ENCODE data around the gene ECPAS. TPM values are rescaled to one million over a fixed set of nuclear protein-coding genes. Genes with fewer than 3 reads are reported as not detected.

Gene ECPAS
- total and polyA plus RNA-seq, 2 donors (not counting 1 experiment from before 2014, with no cell fraction given): 12.9 to 69.5 TPM

- no peaks in the 10 kb centered on the region for H3K9me3 Mint-ChIP-seq (ENCODE audit: insufficient read depth)
- Histone ChIP-seq H3K4me3 (ENCODE audit: control extremely low read depth in 1 of 5, extremely low read depth in 1 of 5, insufficient read depth in 1 of 5, low read depth in 2 of 5, low read length in 4 of 5) (no peak overlapping the region), H3K27ac (ENCODE audit: low read length in 2 of 2) (no peak overlapping the region), H3K4me1 (ENCODE audit: control insufficient read depth in 2 of 2, insufficient read depth in 2 of 2, low read length in 2 of 2) (no peaks in the 10 kb centered on the region), H3K36me3 (replicated peaks in 1 of 2; ENCODE audit: control extremely low read depth in 1 of 2, control insufficient read depth in 1 of 2, extremely low read depth in 1 of 2, insufficient read depth in 2 of 2, low read length in 1 of 2) (peaks cover 11 to 45% of the 10 kb centered on the region in 2 experiments), H3K4me2 (replicated peaks; ENCODE audit: low read depth, low read length, poor library complexity, severe bottlenecking) (no peak overlapping the region), H4K20me1 (ENCODE audit: control insufficient read depth, insufficient read depth, low read length, poor library complexity, severe bottlenecking) (no peaks in the 10 kb centered on the region), H3K27me3 (replicated peaks in 1 of 4; ENCODE audit: control extremely low read depth in 1 of 4, control insufficient read depth in 3 of 4, insufficient read depth in 4 of 4, low read length in 3 of 4) (no peaks in the 10 kb centered on the region), H2AFZ (ENCODE audit: insufficient read depth, low read depth, low read length, poor library complexity, severe bottlenecking) (no peak overlapping the region), H3K9me3 (ENCODE audit: control extremely low read depth in 1 of 3, control insufficient read depth in 2 of 3, insufficient read depth in 1 of 3, low read length in 2 of 3) (no peaks in the 10 kb centered on the region), H3K9ac (ENCODE audit: low read length) (no peak overlapping the region), H3K79me2 (ENCODE audit: control insufficient read depth, insufficient read depth, low read length) (no peaks in the 10 kb centered on the region)
- no peaks in the 10 kb centered on the region for H3K4me1 Mint-ChIP-seq
- ATAC-seq (ENCODE audit: low read depth) (no peak), DNase-seq (no peak)
- intact Hi-C loops (cut with micrococcal nuclease): no loop called here
- H3K4me3 Mint-ChIP-seq: no peak overlapping the region
- no peaks in the 10 kb centered on the region for H3K27me3 Mint-ChIP-seq
- POLR2A ChIA-PET: no interaction called here
- CTCF ChIA-PET: no interaction called here
- WGBS (ENCODE audit: insufficient coverage): 60% methylated on average over 1 of the region's 2 CpGs
- no peak overlapping the region for H3K27ac Mint-ChIP-seq
- TF ChIP-seq EZH2 (IDR thresholded peaks at IDR 0.05; ENCODE audit: borderline replicate concordance, insufficient read depth, low read depth, low read length, poor library complexity, severe bottlenecking): no peak
- TF ChIP-seq, protein P1, sequence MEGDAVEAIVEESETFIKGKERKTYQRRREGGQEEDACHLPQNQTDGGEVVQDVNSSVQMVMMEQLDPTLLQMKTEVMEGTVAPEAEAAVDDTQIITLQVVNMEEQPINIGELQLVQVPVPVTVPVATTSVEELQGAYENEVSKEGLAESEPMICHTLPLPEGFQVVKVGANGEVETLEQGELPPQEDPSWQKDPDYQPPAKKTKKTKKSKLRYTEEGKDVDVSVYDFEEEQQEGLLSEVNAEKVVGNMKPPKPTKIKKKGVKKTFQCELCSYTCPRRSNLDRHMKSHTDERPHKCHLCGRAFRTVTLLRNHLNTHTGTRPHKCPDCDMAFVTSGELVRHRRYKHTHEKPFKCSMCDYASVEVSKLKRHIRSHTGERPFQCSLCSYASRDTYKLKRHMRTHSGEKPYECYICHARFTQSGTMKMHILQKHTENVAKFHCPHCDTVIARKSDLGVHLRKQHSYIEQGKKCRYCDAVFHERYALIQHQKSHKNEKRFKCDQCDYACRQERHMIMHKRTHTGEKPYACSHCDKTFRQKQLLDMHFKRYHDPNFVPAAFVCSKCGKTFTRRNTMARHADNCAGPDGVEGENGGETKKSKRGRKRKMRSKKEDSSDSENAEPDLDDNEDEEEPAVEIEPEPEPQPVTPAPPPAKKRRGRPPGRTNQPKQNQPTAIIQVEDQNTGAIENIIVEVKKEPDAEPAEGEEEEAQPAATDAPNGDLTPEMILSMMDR (IDR thresholded peaks at IDR 0.05): no peak
These were observed 109.1 kb downstream of the ECPAS start for GRCh38 chr9:111375062-111375461.

DNA sequence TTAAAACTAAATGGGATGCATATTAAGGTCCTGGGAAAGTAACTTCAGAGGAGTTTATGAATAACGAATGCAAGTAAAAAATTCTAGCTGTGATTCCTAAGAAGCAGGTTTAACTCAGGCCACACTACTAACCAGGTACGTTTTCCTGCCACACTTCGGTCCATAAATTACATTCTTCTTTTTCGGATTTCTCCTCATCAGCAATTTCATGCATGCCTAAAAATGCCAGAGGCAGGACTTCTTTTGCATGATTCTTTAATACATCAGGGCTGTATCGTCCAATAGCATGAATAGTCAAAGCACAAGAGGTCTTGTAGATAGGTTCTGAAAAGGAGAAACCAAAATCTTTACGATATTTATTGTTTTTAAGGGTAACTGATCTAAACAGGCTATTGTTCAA lies 111.9 kb downstream of the ECPAS start:
- no peak overlapping the region for H3K4me3 ChIP-seq (ENCODE audit: control extremely low read depth in 1 of 5, extremely low read depth in 1 of 5, insufficient read depth in 1 of 5, low read depth in 2 of 5, low read length in 4 of 5)
- H2AFZ ChIP-seq (ENCODE audit: insufficient read depth, low read depth, low read length, poor library complexity, severe bottlenecking): no peak overlapping the region
- CTCF ChIA-PET: no interaction called here
- H3K79me2 ChIP-seq (ENCODE audit: control insufficient read depth, insufficient read depth, low read length): no peaks in the 10 kb centered on the region
- H3K9ac ChIP-seq (ENCODE audit: low read length): no peak overlapping the region
- no peaks in the 10 kb centered on the region for H3K9me3 ChIP-seq (ENCODE audit: control extremely low read depth in 1 of 3, control insufficient read depth in 2 of 3, insufficient read depth in 1 of 3, low read length in 2 of 3)
- H3K4me1 ChIP-seq (ENCODE audit: control insufficient read depth in 2 of 2, insufficient read depth in 2 of 2, low read length in 2 of 2): no peaks in the 10 kb centered on the region
- TF ChIP-seq EZH2 (IDR thresholded peaks at IDR 0.05; ENCODE audit: borderline replicate concordance, insufficient read depth, low read depth, low read length, poor library complexity, severe bottlenecking): no peak
- TF ChIP-seq, protein P1 (IDR thresholded peaks at IDR 0.05): no peak
- H3K36me3 ChIP-seq (replicated peaks in 1 of 2; ENCODE audit: control extremely low read depth in 1 of 2, control insufficient read depth in 1 of 2, extremely low read depth in 1 of 2, insufficient read depth in 2 of 2, low read length in 1 of 2): peaks cover 17 to 57% of the 10 kb centered on the region in 2 experiments
- no peaks in the 10 kb centered on the region for H4K20me1 ChIP-seq (ENCODE audit: control insufficient read depth, insufficient read depth, low read length, poor library complexity, severe bottlenecking)
- DNase-seq (no peak), ATAC-seq (ENCODE audit: low read depth) (no peak)
- H3K27me3 Mint-ChIP-seq: no peaks in the 10 kb centered on the region
- H3K27me3 ChIP-seq (replicated peaks in 1 of 4; ENCODE audit: control extremely low read depth in 1 of 4, control insufficient read depth in 3 of 4, insufficient read depth in 4 of 4, low read length in 3 of 4): no peaks in the 10 kb centered on the region
- H3K27ac ChIP-seq (ENCODE audit: low read length in 2 of 2): no peak overlapping the region
- no peak overlapping the region for H3K4me3 Mint-ChIP-seq
- POLR2A ChIA-PET: no interaction called here
- no peak overlapping the region for H3K4me2 ChIP-seq (replicated peaks; ENCODE audit: low read depth, low read length, poor library complexity, severe bottlenecking)
- WGBS (ENCODE audit: insufficient coverage): 96% methylated on average over 3 of the region's 6 CpGs
- no peak overlapping the region for H3K27ac Mint-ChIP-seq
- intact Hi-C loops (cut with micrococcal nuclease): no loop called here
- H3K9me3 Mint-ChIP-seq (ENCODE audit: insufficient read depth): no peaks in the 10 kb centered on the region
- H3K4me1 Mint-ChIP-seq: no peaks in the 10 kb centered on the region

All from B cell (primary cell).